SU-DHL-6 (cell line): ENCODE data around the gene FBXW2.

Experiments
- H2AFZ ChIP-seq: fragments of 200-600 bp; sonication (generic); 2 replicates; pipeline ENCODE4 v1.6.1; 2014; ENCODE audit warnings: low read depth, mild to moderate bottlenecking, moderate library complexity, mixed read lengths, antibody characterized with exemption, low read length; ENCODE audit not compliant: severe bottlenecking
- H3F3A ChIP-seq: fragments of 200-600 bp; shearing (Covaris generic); 2 replicates; pipeline ENCODE4 v1.6.0; 2016; ENCODE audit warnings: antibody characterized with exemption, mild to moderate bottlenecking; ENCODE audit not compliant: insufficient read depth
- H3K27ac ChIP-seq: fragments of 200-600 bp; sonication (generic); 2 replicates; pipeline ENCODE4 v1.5.1; 2016; ENCODE audit warnings: low read depth, mild to moderate bottlenecking, low read length, moderate library complexity, mixed read lengths
- H3K27me3 ChIP-seq: fragments of 200-600 bp; sonication (generic), shearing (Covaris generic); 2 replicates; pipeline ENCODE4 v1.6.0; 2014; ENCODE audit warnings: mild to moderate bottlenecking, low read length
- H3K36me3 ChIP-seq: fragments of 200-600 bp; sonication (generic); 2 replicates; pipeline ENCODE4 v1.6.1; 2014; ENCODE audit warnings: mild to moderate bottlenecking, low read length, mixed read lengths
- H3K4me2 ChIP-seq: fragments of 300-600, 200-600 bp; shearing (Covaris generic), sonication (generic); 2 replicates; pipeline ENCODE4 v1.6.0; 2014; ENCODE audit warnings: low read length, low read depth, mild to moderate bottlenecking; ENCODE audit not compliant: poor library complexity, severe bottlenecking
- H3K4me3 ChIP-seq: fragments of 200-600 bp; sonication (generic); 2 replicates; pipeline ENCODE4 v1.5.1; 2014; ENCODE audit warnings: antibody characterized with exemption, low read length, mild to moderate bottlenecking, mixed read lengths; ENCODE audit not compliant: insufficient read depth, poor library complexity, severe bottlenecking
- H3K79me2 ChIP-seq: fragments of 200-600 bp; sonication (generic); 2 replicates; pipeline ENCODE4 v1.6.1; 2014; ENCODE audit warnings: mild to moderate bottlenecking, low read length, moderate library complexity; ENCODE audit not compliant: insufficient read depth
- H3K9ac ChIP-seq: fragments of 200-600 bp; sonication (generic); 2 replicates; pipeline ENCODE4 v1.7.0; 2014; ENCODE audit warnings: mild to moderate bottlenecking, low read length
- H3K9me2 ChIP-seq: fragments of 200-600 bp; sonication (generic); replicated peaks from 2 replicates; pipeline ENCODE4 v1.6.1; 2014; ENCODE audit warnings: low read length; ENCODE audit not compliant: insufficient read depth
- H3K9me3 ChIP-seq: fragments of 200-600 bp; sonication (generic); 2 replicates; pipeline ENCODE4 v1.6.1; 2014; ENCODE audit warnings: low read length, mixed read lengths; ENCODE audit not compliant: insufficient read depth
- H4K20me1 ChIP-seq: fragments of 200-600 bp; sonication (generic); 2 replicates; pipeline ENCODE4 v1.6.1; 2014; ENCODE audit warnings: low read depth, mild to moderate bottlenecking, antibody characterized with exemption, low read length, moderate library complexity, mixed read lengths
- EZH2phosphoT487 ChIP-seq: fragments of 200-600 bp; sonication (generic), shearing (Covaris generic); conservative IDR thresholded peaks from 2 replicates; pipeline ENCODE4 v1.6.1; 2018; ENCODE audit warnings: mild to moderate bottlenecking, antibody characterized with exemption, low read length, moderate library complexity, mixed read lengths
- TF ChIP-seq, protein P1 (sequence below): fragments of 200-600 bp; sonication (generic); IDR thresholded peaks from one replicate; pipeline ENCODE4 v1.5.1; 2017; ENCODE audit warnings: antibody characterized with exemption, mild to moderate bottlenecking, low read length, moderate library complexity; ENCODE audit not compliant: insufficient read depth, poor library complexity, severe bottlenecking

FBXW2 gene

DNA sequence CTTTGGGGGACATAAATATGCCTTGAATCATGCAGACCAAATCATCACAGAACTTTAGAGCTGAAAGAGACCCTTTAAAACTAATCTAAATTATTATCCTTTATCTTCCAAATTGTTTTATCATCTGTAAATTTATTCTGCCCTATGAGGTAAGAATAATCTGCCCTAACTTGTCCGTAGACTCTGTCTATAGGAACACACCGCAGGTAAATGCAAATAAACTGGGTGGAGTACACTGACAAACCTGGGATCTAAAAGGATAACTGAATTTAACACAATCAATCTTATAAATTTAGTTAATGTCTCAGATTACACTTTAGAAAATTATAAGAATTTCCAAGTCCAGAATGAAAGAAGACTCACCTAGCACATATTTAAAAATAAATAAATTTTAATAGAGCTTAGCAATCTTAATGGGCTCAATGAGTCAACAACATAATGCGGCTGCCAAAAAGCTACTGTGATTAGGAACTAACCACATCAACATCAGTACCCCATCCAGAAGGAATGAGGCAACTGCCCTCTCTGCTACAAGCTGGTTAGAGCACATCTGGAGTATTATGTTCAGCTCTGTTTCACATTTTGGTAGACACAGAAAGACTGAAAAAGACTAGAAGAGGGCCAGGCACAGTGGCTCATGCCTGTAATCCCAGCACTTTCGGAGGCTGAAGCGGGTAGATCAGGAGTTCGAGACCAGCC lies 84.5 kb downstream of the FBXW2 start:
- H3K9me2 ChIP-seq, result no peaks in the 10 kb centered on the region
- H3K9ac ChIP-seq, result no peak overlapping the region
- H3F3A ChIP-seq, result peaks cover 4% of the 10 kb centered on the region; the same call in 1 of the 2 replicates
- H3K36me3 ChIP-seq, result no peaks in the 10 kb centered on the region
- TF ChIP-seq, protein P1, sequence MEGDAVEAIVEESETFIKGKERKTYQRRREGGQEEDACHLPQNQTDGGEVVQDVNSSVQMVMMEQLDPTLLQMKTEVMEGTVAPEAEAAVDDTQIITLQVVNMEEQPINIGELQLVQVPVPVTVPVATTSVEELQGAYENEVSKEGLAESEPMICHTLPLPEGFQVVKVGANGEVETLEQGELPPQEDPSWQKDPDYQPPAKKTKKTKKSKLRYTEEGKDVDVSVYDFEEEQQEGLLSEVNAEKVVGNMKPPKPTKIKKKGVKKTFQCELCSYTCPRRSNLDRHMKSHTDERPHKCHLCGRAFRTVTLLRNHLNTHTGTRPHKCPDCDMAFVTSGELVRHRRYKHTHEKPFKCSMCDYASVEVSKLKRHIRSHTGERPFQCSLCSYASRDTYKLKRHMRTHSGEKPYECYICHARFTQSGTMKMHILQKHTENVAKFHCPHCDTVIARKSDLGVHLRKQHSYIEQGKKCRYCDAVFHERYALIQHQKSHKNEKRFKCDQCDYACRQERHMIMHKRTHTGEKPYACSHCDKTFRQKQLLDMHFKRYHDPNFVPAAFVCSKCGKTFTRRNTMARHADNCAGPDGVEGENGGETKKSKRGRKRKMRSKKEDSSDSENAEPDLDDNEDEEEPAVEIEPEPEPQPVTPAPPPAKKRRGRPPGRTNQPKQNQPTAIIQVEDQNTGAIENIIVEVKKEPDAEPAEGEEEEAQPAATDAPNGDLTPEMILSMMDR, result no peak
- no peak overlapping the region for H3K4me3 ChIP-seq
- no peak overlapping the region for H3K27ac ChIP-seq
- no peak overlapping the region for H3K4me2 ChIP-seq
- no peaks in the 10 kb centered on the region for H3K79me2 ChIP-seq
- H2AFZ ChIP-seq, result no peak overlapping the region
- no peaks in the 10 kb centered on the region for H3K9me3 ChIP-seq
- H3K27me3 ChIP-seq, result no peaks in the 10 kb centered on the region
- H4K20me1 ChIP-seq, result no peaks in the 10 kb centered on the region

DNA sequence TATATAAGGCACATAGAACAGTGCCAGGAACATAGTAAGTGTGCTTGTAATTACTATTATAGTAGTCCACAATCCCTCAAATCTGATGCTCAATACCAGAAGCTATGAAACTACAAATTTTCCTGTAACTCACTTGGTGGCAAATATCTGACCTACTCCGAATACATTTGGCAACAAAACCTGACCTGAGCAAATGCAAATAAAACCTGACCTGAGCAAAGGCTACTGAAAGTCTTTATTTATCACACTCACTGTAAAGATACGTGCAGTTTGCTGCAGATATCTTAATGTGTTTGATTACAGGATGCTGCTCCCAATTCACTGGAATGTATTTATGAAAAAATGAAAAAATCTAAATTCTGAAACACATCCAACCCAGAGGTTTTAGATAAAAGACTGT lies 86.0 kb downstream of the FBXW2 start:
- Histone ChIP-seq H3K27ac (no peak overlapping the region), H4K20me1 (no peaks in the 10 kb centered on the region), H3K4me2 (no peak overlapping the region), H3K9me2 (no peaks in the 10 kb centered on the region), H3K27me3 (no peaks in the 10 kb centered on the region), H3K36me3 (no peaks in the 10 kb centered on the region), H3F3A (0 out of 2 replicates have a peak, but pooled peaks cover 4% of the 10 kb centered on the region), H3K79me2 (no peaks in the 10 kb centered on the region), H3K4me3 (no peak overlapping the region), H3K9me3 (no peaks in the 10 kb centered on the region), H2AFZ (no peak overlapping the region), H3K9ac (no peak overlapping the region)
- TF ChIP-seq EZH2phosphoT487, result no peak
- TF ChIP-seq, protein P1, result no peak
